Measurements from ENCODE around the gene ITFG1. TPM values are rescaled to one million over a fixed set of nuclear protein-coding genes. Genes with fewer than 3 reads are reported as not detected.

ITFG1 gene
- total RNA-seq: 63.7 TPM
- polyA plus RNA-seq (ENCODE audit: insufficient read depth, low read depth, low replicate concordance): 69.7 TPM
- long read RNA-seq, donor 1, transcript ITFG1-201 (18 exons, 3,400 nt): major isoform, 11 of 11 reads
- long read RNA-seq, donor 1, partial matches to known transcripts: 0 of 11 reads
- long read RNA-seq, donor 1, other reads (novel, unspliced or antisense): 0 of 11 reads
- long read RNA-seq, donor 2, transcript ITFG1-201 (18 exons, 3,400 nt): major isoform, 15 of 15 reads
- long read RNA-seq, donor 2, partial matches to known transcripts: 0 of 15 reads
- long read RNA-seq, donor 2, other reads (novel, unspliced or antisense): 0 of 15 reads
- long read RNA-seq, donor 3, transcript ITFG1-201 (18 exons, 3,400 nt): major isoform, 15 of 21 reads
- long read RNA-seq, donor 3, partial matches to known transcripts: 5 of 21 reads
- long read RNA-seq, donor 3, other reads (novel, unspliced or antisense): 0 of 21 reads
- long read RNA-seq, donor 4, transcript ITFG1-201 (18 exons, 3,400 nt): major isoform, 24 of 127 reads
- long read RNA-seq, donor 4, partial matches to known transcripts: 102 of 127 reads
- long read RNA-seq, donor 4, other reads (novel, unspliced or antisense): 0 of 127 reads
- long read RNA-seq, donor 5, partial matches to known transcripts: 0 of 2 reads
- long read RNA-seq, donor 5, other reads (novel, unspliced or antisense): 0 of 2 reads
- long read RNA-seq, donor 6, transcript ITFG1-201 (18 exons, 3,400 nt): major isoform, 9 of 27 reads
- long read RNA-seq, donor 6, partial matches to known transcripts: 12 of 27 reads
- long read RNA-seq, donor 6, other reads (novel, unspliced or antisense): 5 of 27 reads
- long read RNA-seq, donor 7, transcript ITFG1-201 (18 exons, 3,400 nt): major isoform, 94 of 127 reads
- long read RNA-seq, donor 7, partial matches to known transcripts: 8 of 127 reads
- long read RNA-seq, donor 7, other reads (novel, unspliced or antisense): 25 of 127 reads
- long read RNA-seq, donor 8, transcript ITFG1-201 (18 exons, 3,400 nt): major isoform, 8 of 27 reads
- long read RNA-seq, donor 8, partial matches to known transcripts: 19 of 27 reads
- long read RNA-seq, donor 8, other reads (novel, unspliced or antisense): 0 of 27 reads
- long read RNA-seq, donor 9, transcript ITFG1-201 (18 exons, 3,400 nt): major isoform, 7 of 15 reads
- long read RNA-seq, donor 9, partial matches to known transcripts: 8 of 15 reads
- long read RNA-seq, donor 9, other reads (novel, unspliced or antisense): 0 of 15 reads
- long read RNA-seq, donor 10, transcript ITFG1-201 (18 exons, 3,400 nt): major isoform, 13 of 18 reads
- long read RNA-seq, donor 10, partial matches to known transcripts: 5 of 18 reads
- long read RNA-seq, donor 10, other reads (novel, unspliced or antisense): 0 of 18 reads

- H3K27ac ChIP-seq (ENCODE audit: low read depth in 2 of 2, low read length in 2 of 2): peak within 1 kb of the TSS; percentile 98 to 99
- H3K9me3 ChIP-seq (ENCODE audit: control insufficient read depth in 2 of 3, insufficient read depth in 1 of 3, low read length in 3 of 3): no peaks in the 10 kb centered on the region
- no peak for FAIRE-seq
- peaks cover 9 to 21% (median 16%) of the 10 kb centered on the region in 3 donors for H3K4me1 ChIP-seq (ENCODE audit: control insufficient read depth in 2 of 3, insufficient read depth in 2 of 3, low read depth in 1 of 3, low read length in 3 of 3)
- intact Hi-C loops (cut with DNase I): no loop called here
- H3K36me3 ChIP-seq (ENCODE audit: control insufficient read depth in 2 of 3, insufficient read depth in 3 of 3, low read length in 3 of 3): peaks cover 0 to 5% (median 5%) of the 10 kb centered on the region in 3 donors
- peak within 1 kb of the TSS; percentile 66 to 82 (median 78) for H3K9ac ChIP-seq (ENCODE audit: low read length in 3 of 3)
- H3K4me3 ChIP-seq (ENCODE audit: low read length in 3 of 3): peak within 1 kb of the TSS; percentile 77 to 99 (median 84)
- peak; percentile 94 to 97 (median 96) for DNase-seq
- no peaks in the 10 kb centered on the region for H3K27me3 ChIP-seq (ENCODE audit: control insufficient read depth, insufficient read depth, low read length)
- no peak for TF ChIP-seq CTCF (IDR thresholded peaks at IDR 0.05; ENCODE audit: borderline replicate concordance, extremely low read depth, insufficient read depth)
Observed at GRCh38 chr16:47460711-47461597, at the start of gene ITFG1, which contains the start of gene PHKB. TSS of gene ITFG1 (minus strand) at chr16:47461063. CDS start at chr16:47461045, 18 bp downstream. TSS of gene PHKB (plus strand) at chr16:47461331. CDS start at chr16:47461351, 20 bp downstream.

- Histone ChIP-seq H3K36me3 (ENCODE audit: control insufficient read depth in 2 of 3, insufficient read depth in 3 of 3, low read length in 3 of 3) (peaks cover 0 to 19% (median 10%) of the 10 kb centered on the region in 3 donors), H3K27me3 (ENCODE audit: control insufficient read depth, insufficient read depth, low read length) (no peaks in the 10 kb centered on the region), H3K4me3 (ENCODE audit: low read length in 3 of 3) (no peak overlapping the region), H3K9ac (ENCODE audit: low read length in 3 of 3) (no peak overlapping the region), H3K9me3 (ENCODE audit: control insufficient read depth in 2 of 3, insufficient read depth in 1 of 3, low read length in 3 of 3) (no peaks in the 10 kb centered on the region), H3K4me1 (ENCODE audit: control insufficient read depth in 2 of 3, insufficient read depth in 2 of 3, low read depth in 1 of 3, low read length in 3 of 3) (no peaks in the 10 kb centered on the region), H3K27ac (ENCODE audit: low read depth in 2 of 2, low read length in 2 of 2) (no peak overlapping the region)
- no peak for TF ChIP-seq CTCF (IDR thresholded peaks at IDR 0.05; ENCODE audit: borderline replicate concordance, extremely low read depth, insufficient read depth)
- FAIRE-seq (no peak), DNase-seq (no peak)
- intact Hi-C loops (cut with DNase I): no loop called here
Observed at GRCh38 chr16:47507701-47508100, 46.8 kb upstream of the ITFG1 start.

GRCh38 chr16:47506800-47507199 is 45.9 kb upstream of the ITFG1 start:
- Histone ChIP-seq H3K4me1 (ENCODE audit: control insufficient read depth in 2 of 3, insufficient read depth in 2 of 3, low read depth in 1 of 3, low read length in 3 of 3) (no peaks in the 10 kb centered on the region), H3K36me3 (ENCODE audit: control insufficient read depth in 2 of 3, insufficient read depth in 3 of 3, low read length in 3 of 3) (peaks cover 0 to 23% (median 10%) of the 10 kb centered on the region in 3 donors), H3K27ac (ENCODE audit: low read depth in 2 of 2, low read length in 2 of 2) (no peak overlapping the region), H3K9me3 (ENCODE audit: control insufficient read depth in 2 of 3, insufficient read depth in 1 of 3, low read length in 3 of 3) (no peaks in the 10 kb centered on the region), H3K27me3 (ENCODE audit: control insufficient read depth, insufficient read depth, low read length) (no peaks in the 10 kb centered on the region), H3K9ac (ENCODE audit: low read length in 3 of 3) (no peak overlapping the region), H3K4me3 (ENCODE audit: low read length in 3 of 3) (no peak overlapping the region)
- peak; percentile 21 for FAIRE-seq
- intact Hi-C loops (cut with DNase I): no loop called here
- peak in 3 of 5 donors; percentile 14 to 50 (median 34) for DNase-seq
- TF ChIP-seq CTCF (IDR thresholded peaks at IDR 0.05; ENCODE audit: borderline replicate concordance, extremely low read depth, insufficient read depth): no peak

All from kidney (tissue), 22 donors.